GM21619 (cell line): ENCODE results near the gene DNM1.
"Not testable (repeated sequence)": the region's sequence is repeated elsewhere in the genome, so short reads cannot be mapped to it uniquely, and the experiment has no call there.

Source experiments
- ATAC-seq: cut with Tn5 transposase; IDR thresholded peaks from one replicate; pipeline ENCODE4 v1.9.1; 2021; ENCODE audit not compliant: unreplicated experiment

Gene DNM1

DNA sequence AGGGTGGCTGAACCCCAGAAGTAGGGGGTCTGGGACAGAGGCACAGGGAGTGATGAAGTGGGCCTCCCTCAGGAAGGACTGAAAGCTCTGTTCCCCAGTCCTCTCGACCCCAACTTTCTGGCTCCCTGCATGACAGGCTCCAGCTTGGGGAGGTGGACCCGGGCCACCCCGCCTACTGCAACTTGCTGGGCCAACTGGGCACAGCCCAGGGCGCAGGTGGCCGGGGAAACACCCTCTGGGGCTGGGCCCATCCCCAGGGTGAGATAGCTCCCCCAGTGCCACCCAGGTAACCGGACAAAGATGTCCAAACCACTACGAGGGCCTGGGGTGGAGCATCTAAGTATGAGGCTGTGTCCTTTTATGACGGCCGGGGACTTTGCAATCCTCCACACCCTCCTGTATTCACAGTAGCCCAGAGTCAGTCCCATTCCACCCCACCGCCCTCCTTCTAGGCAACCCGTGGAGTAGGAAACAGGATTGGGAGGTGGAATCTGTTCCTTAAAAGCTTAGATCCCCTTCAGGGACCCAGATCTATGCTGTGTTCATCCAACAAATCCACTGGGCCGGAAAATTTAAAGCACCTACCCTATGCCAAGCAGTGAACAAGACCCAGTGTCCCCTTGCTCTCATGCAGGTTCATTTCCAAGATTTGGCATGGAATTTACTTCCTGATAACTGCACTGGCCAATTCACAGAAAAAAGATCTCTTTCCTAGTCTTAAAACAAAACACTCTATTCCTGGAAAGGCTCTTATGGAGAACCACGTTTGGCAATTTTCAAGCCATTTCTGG is 19.9 kb downstream of the DNM1 start:
- ATAC-seq = no peak

DNA sequence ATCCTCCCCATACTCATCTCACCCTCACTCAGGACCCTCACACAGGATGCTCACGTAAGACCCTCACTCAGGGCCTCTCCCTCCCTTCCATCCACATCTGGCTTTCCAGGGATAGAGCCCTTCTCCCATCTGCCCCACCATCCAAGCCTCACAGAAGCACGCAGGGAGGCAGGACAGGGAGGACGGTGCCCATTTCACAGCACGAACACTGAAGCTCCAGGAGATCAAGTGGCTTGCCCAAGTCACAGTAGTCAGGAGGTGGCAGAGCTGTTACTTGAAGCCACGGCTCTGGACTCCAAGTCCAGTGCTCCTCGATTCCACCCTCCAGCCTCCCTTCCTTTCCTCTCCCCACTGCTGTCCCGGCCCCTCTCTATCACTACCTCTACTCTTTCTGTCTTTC is 21.7 kb downstream of the DNM1 start:
- no peak for ATAC-seq

DNA sequence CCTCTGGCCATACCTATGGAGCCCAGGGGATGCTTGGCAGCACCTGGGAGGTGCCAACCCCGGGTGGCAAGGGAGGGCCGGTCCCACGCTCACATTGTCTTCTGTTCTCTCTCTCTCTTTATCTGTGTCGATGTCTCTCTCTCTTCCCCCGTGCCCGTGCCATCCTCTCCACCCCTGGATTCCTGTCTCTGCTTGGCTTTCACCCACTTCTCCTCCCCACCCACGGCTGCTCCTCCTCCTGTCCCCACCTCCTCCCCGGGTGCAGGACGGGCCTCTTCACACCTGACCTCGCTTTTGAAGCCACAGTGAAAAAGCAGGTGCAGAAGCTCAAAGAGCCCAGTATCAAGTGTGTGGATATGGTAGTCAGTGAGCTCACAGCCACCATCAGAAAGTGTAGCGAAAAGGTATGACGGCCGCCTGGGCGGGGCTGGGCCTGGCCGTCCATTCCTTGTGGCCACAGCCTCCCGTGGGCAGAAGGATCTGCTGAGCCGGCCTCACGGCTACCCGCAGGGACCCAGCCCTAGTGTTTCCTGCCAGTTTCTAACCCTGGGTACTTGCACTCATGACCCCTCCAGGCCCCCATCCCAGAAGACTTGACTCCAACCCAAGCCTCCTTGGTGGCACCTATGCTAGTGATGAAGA is 22.7 kb downstream of the DNM1 start:
- ATAC-seq = no peak

- ATAC-seq = no peak
Observed at GRCh38 chr9:128226412-128226801, 23.2 kb downstream of the DNM1 start.

DNA sequence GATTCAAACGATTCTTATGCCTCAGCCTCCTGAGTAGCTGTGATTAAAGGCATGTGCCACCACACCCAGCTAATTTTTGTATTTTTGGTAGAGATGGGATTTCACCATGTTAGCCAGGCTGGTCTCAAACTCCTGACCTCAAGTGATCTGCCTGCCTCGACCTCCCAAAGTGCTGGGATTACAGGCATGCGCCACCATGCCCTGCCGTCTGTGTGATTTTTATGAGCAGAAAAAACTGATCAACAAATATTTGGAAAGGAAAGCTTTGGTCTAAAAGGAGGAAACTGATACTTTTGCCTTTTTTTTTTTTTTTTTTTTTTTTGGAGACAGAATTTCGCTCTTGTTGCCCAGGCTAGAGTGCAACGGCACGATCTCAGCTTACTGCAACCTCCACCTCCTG is 27.7 kb downstream of the DNM1 start:
- ATAC-seq = not testable (repeated sequence)

DNA sequence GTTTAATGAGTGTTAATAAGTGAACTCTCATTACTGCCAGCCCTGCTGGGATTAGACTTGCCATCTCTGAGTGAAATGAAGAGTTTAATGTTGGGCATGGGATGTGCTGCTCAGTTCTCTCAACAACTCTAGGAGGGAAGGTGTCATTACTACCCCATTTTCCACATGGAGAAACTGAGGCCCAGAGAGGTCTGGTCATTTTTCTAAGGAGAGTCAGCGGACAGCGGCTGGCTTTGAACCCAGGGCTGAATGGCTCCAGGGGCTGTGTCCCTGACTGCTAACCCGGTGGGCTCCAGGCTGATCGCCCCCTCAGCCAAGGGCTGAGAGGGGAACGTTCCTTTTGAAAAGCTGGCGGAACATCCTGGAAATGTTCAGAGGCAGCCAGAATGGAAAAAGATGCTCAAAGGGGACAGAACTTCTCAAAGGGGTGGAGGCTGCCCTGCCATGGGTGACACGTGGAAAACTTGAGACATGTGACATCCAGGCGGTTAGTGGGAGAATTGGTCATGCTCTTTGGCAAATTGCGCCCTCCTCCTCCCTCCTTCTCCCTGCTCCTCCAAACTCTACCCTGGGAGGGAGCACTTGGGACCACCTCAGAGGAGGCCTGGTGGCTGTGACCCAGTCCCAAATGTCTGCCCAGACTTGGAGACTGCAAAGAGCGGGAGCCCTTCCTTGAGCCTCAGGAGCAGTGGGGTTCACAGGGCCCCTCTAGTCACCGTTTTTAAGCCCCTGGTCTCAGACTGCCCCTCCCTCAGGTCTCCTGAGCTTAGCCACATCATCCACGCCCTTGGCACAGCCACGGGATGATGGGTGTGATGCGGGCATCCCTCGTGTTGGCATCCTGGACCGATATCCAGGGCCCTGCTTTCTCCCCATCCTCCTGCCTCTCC is 28.7 kb downstream of the DNM1 start:
- ATAC-seq = no peak

DNA sequence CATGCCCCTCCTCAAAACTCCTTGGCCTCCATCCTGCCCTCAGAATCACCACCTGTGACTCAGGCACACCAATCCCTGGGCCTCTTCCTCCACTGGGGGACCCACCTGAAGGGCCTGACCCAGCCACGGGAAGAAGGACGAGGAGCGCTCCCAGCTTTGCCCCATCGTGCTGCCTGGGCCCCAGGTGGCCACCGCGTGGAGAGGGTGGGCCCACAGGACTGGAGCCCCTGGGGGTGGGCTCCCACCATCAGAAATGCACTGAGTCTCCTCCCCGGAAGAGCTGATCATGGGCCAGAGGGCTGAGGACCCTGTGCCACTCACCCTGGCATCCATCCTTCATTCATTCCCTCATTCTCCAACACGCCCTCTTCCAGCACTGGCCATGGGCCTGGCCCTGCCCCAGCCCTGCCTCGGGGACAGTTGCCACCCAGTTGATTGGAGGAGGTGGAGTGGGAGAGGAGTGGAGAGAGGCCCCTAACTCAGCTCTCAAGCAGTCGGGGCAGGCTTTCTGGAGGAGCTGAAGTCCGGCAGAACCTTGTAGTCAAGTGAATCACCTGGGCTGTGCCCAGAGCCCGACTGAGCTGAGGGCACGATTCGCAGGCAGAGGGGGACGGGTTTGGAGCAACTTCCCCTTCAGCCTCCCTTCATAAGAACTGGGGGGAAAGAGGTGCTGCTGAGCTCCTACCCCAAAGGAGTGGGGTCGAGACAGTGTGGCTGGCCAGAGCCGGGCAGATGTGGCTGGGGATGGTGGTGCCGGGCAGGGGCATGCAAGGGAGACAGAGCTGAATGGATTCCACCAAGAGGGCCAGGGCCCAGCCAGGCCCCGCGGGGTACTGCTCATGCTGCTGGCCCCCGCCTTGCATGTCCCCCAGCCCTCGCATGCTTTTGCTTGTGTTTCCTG is 29.6 kb downstream of the DNM1 start:
- no peak for ATAC-seq

DNA sequence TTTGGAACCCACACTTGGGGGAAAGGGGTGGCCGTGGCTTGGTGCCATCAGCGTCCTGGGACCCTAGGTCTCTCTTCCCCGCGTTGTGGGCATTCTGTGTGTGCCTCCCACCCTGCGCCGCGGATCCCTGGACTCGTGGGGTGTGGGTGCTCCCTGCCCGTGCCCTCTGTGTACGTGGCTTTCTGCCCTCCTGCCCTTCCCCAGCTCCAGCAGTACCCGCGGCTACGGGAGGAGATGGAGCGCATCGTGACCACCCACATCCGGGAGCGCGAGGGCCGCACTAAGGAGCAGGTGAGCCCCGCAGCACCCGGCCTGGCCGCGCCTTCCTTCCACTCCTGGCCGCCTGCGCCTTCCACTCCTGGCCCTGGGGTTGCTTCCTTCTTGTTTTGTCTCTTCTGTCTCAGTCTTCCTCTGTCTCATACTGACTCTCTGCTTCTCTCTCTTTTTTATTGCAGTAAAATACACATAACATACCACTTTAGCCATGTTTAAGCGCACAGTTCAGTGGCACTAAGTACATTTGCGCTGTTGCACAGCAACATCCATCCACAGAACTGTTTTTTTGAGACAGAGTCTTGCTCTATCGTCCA is 30.7 kb downstream of the DNM1 start:
- ATAC-seq = no peak

- no peak for ATAC-seq
Observed at GRCh38 chr9:128242124-128242523, 38.9 kb downstream of the DNM1 start.

GRCh38 chr9:128242828-128243214 is 39.6 kb downstream of the DNM1 start:
- no peak for ATAC-seq

GRCh38 chr9:128243215-128244018 is 40.2 kb downstream of the DNM1 start:
- ATAC-seq = no peak

GRCh38 chr9:128244091-128244836 is 41.1 kb downstream of the DNM1 start:
- no peak for ATAC-seq

- no peak for ATAC-seq
Observed at GRCh38 chr9:128244837-128245231, 41.7 kb downstream of the DNM1 start.

GRCh38 chr9:128245421-128246151 is 42.4 kb downstream of the DNM1 start:
- ATAC-seq = no peak

DNA sequence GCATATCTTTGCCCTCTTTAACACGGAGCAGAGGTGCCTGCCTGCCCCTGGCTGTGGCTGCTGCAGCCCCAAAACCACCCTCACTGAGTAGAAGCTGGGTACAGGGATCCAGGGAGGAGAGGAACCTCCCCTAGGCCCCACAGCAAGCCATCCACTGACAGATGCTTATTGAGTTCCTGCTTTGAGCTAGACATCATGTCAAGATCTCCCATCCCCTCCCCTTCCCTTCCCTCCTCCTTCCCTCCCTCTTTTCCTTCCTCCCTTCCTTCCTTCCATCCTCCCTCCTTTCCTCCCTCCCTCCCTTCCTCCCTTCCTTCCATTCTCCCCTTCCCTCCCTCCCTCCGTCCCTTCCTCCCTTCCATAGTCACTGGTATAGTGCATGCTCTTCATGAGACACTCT is 43.3 kb downstream of the DNM1 start:
- ATAC-seq = no peak

DNA sequence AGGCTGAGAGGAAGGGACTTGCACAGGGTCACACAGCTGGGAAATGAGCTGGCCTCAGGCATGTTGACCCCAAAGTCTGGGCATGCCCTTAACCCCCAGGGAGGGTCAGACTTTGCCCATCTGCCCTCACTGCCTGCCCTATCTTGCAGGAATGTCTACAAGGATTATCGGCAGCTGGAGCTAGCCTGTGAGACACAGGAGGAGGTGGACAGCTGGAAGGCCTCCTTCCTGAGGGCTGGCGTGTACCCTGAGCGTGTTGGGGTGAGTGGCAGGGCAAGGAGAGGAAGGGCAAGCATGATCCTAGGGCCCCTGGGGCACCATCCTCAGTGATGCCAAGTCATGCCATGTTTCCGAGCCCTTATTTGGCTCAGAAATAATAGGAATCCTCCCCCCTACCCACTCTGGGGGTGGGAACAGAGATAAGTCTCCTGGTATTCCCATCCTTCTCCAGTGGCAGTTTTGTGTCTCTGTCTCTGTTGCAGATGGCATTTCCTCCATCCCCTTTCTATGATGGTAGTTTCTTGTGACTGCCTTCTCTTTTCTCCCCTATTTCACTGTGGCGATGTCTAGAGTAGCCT is 44.1 kb downstream of the DNM1 start:
- no peak for ATAC-seq

DNA sequence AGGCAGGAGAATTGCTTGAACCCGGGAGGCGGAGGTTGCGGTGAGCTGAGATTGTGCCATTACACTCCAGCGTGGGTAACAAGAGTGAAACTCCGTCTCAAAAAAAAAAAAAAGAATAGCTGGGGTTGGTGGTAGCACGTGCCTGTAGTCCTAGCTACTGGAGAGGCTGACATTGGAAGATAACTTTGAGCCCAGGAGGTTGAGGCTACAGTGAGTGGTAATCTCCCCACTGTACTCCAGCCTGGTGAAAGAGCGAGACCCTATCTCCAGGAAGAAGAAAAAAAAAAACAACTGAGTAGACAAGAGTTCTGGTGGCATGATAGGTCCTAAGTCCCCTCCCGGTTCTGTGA is 46.4 kb downstream of the DNM1 start:
- ATAC-seq = no peak
